ENCODE measurements around the gene IL32. TPM values are rescaled to one million over a fixed set of nuclear protein-coding genes. Genes with fewer than 3 reads are reported as not detected.

Gene IL32
- total RNA-seq, 1 experiment from 2014 or later = 89.0 TPM

DNA sequence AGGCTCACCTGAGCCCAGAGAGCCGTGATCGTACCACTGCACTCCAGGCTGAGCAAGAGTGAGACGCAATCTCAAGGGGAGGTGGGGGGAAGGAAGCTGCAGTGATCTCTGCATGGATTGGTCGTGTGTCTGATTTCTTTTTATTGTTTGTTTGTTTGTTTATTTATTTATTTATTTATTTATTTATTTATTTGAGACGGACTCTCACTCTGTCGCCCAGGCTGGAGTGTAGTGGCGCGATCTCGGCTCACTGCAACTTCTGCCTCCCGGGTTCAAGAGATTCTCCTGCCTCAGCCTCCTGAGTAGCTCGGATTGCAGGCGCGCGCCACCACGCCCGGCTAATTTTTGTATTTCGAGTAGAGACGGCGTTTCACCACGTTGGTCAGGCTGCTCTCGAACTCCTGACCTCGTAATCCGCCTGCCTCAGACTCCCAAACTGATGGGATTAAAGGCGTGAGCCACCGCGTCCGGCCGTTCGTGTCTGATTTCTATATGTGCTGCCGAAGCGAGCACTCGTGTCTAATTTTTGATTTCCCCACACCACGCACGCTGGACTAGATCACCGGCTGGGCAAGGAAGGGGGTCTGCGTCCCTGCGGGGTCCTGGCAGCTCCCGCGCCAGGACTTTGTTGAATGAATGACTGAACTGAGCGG is 45.7 kb upstream of the IL32 start:
- peak overlapping the region; percentile 80 for H3K4me3 Mint-ChIP-seq (ENCODE audit: low read depth, unreplicated experiment)
- intact Hi-C loops (cut with micrococcal nuclease; ENCODE audit: unreplicated experiment) = loop anchor here (1.0 kb wide), 1 partner anchor 12 kb away; no protein-coding TSS in a partner anchor

DNA sequence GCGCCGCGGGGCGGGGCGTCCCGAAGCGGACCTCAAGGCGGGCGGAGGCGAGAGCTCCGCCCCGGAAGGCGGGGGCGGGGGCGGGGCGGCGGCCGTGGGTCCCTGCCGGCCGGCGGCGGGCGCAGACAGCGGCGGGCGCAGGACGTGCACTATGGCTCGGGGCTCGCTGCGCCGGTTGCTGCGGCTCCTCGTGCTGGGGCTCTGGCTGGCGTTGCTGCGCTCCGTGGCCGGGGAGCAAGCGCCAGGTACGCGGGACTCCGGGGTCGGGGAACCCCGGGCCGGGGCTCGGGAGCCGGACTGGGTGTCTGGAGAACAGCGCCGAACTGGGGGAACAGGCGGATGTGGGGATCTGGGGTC is 45.2 kb upstream of the IL32 start, which contains the start of gene TNFRSF12A:
TSS of gene TNFRSF12A (plus strand) at position 122 of the 357 bp plus-strand sequence. CDS start at position 152, 30 bp downstream.
- H3K9me3 Mint-ChIP-seq (ENCODE audit: low read depth, unreplicated experiment) = no peaks in the 10 kb centered on the region
- intact Hi-C loops (cut with micrococcal nuclease; ENCODE audit: unreplicated experiment) = loop anchor here (1.0 kb wide), 1 partner anchor 13 kb away; no protein-coding TSS in a partner anchor
- peak; percentile 90 for DNase-seq
- TF ChIP-seq, protein P1, sequence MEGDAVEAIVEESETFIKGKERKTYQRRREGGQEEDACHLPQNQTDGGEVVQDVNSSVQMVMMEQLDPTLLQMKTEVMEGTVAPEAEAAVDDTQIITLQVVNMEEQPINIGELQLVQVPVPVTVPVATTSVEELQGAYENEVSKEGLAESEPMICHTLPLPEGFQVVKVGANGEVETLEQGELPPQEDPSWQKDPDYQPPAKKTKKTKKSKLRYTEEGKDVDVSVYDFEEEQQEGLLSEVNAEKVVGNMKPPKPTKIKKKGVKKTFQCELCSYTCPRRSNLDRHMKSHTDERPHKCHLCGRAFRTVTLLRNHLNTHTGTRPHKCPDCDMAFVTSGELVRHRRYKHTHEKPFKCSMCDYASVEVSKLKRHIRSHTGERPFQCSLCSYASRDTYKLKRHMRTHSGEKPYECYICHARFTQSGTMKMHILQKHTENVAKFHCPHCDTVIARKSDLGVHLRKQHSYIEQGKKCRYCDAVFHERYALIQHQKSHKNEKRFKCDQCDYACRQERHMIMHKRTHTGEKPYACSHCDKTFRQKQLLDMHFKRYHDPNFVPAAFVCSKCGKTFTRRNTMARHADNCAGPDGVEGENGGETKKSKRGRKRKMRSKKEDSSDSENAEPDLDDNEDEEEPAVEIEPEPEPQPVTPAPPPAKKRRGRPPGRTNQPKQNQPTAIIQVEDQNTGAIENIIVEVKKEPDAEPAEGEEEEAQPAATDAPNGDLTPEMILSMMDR (IDR thresholded peaks at IDR 0.05; ENCODE audit: unreplicated experiment) = peak; percentile 26
- no peaks in the 10 kb centered on the region for H3K27me3 Mint-ChIP-seq (ENCODE audit: unreplicated experiment)
- H3K4me3 Mint-ChIP-seq (ENCODE audit: low read depth, unreplicated experiment) = peak within 1 kb of the TSS; percentile 80
- H3K27ac Mint-ChIP-seq (ENCODE audit: unreplicated experiment) = peak within 1 kb of the TSS; percentile 89
- CTCF ChIA-PET = interaction anchor here (0.7 to 7.8 kb wide), 6 partner anchors 8 to 50 kb away, joined by 3 to 126 read pairs (median 6); no protein-coding TSS in a partner anchor
- peaks cover 35% of the 10 kb centered on the region for H3K4me1 Mint-ChIP-seq (ENCODE audit: low read depth, unreplicated experiment)
- no TSS peak for BruUV-seq (replicated peaks)
- peaks cover 67% of the 10 kb centered on the region for H3K36me3 Mint-ChIP-seq (ENCODE audit: insufficient read depth, unreplicated experiment)

More for the DNA sequence above, 45.7 kb upstream of the IL32 start:
- Mint-ChIP-seq H3K36me3 (ENCODE audit: insufficient read depth, unreplicated experiment) (peaks cover 62% of the 10 kb centered on the region), H3K4me1 (ENCODE audit: low read depth, unreplicated experiment) (peaks cover 39% of the 10 kb centered on the region), H3K9me3 (ENCODE audit: low read depth, unreplicated experiment) (no peaks in the 10 kb centered on the region), H3K27ac (ENCODE audit: unreplicated experiment) (peak overlapping the region; percentile 89), H3K27me3 (ENCODE audit: unreplicated experiment) (no peaks in the 10 kb centered on the region)
- TF ChIP-seq, protein P1 (IDR thresholded peaks at IDR 0.05; ENCODE audit: unreplicated experiment) = no peak
- CTCF ChIA-PET = interaction anchor here (0.7 to 7.8 kb wide), 5 partner anchors 8 to 50 kb away, joined by 3 to 126 read pairs (median 4); no protein-coding TSS in a partner anchor
- BruUV-seq (replicated peaks) = TSS peak; percentile 47
- no peak for DNase-seq

GRCh38 chr16:3020604-3021448 is 44.6 kb upstream of the IL32 start:
- CTCF ChIA-PET = interaction anchor here (0.6 to 7.8 kb wide), 9 partner anchors 7 to 73 kb away, joined by 3 to 126 read pairs (median 4); no protein-coding TSS in a partner anchor
- peak; percentile 98 for DNase-seq
- H3K4me3 Mint-ChIP-seq (ENCODE audit: low read depth, unreplicated experiment) = peak overlapping the region; percentile 80
- H3K36me3 Mint-ChIP-seq (ENCODE audit: insufficient read depth, unreplicated experiment) = peaks cover 73% of the 10 kb centered on the region
- no peaks in the 10 kb centered on the region for H3K27me3 Mint-ChIP-seq (ENCODE audit: unreplicated experiment)
- intact Hi-C loops (cut with micrococcal nuclease; ENCODE audit: unreplicated experiment) = loop anchor here (1.0 kb wide), 1 partner anchor 14 kb away; no protein-coding TSS in a partner anchor
- peaks cover 34% of the 10 kb centered on the region for H3K4me1 Mint-ChIP-seq (ENCODE audit: low read depth, unreplicated experiment)
- no TSS peak for BruUV-seq (replicated peaks)
- no peaks in the 10 kb centered on the region for H3K9me3 Mint-ChIP-seq (ENCODE audit: low read depth, unreplicated experiment)
- peak overlapping the region; percentile 89 for H3K27ac Mint-ChIP-seq (ENCODE audit: unreplicated experiment)
- TF ChIP-seq, protein P1 (IDR thresholded peaks at IDR 0.05; ENCODE audit: unreplicated experiment) = no peak

GRCh38 chr16:3021449-3022207 is 43.8 kb upstream of the IL32 start:
- H3K27ac Mint-ChIP-seq (ENCODE audit: unreplicated experiment) = peak overlapping the region; percentile 89
- DNase-seq = peak; percentile 96
- H3K4me3 Mint-ChIP-seq (ENCODE audit: low read depth, unreplicated experiment) = peak overlapping the region; percentile 80
- TSS peak; percentile 63 for BruUV-seq (replicated peaks)
- H3K9me3 Mint-ChIP-seq (ENCODE audit: low read depth, unreplicated experiment) = no peaks in the 10 kb centered on the region
- peaks cover 30% of the 10 kb centered on the region for H3K4me1 Mint-ChIP-seq (ENCODE audit: low read depth, unreplicated experiment)
- intact Hi-C loops (cut with micrococcal nuclease; ENCODE audit: unreplicated experiment) = no loop called here
- CTCF ChIA-PET = interaction anchor here (0.6 to 7.8 kb wide), 9 partner anchors 9 to 113 kb away, joined by 3 to 126 read pairs (median 3); partner anchors contain the start of gene ZNF213
- TF ChIP-seq, protein P1 (IDR thresholded peaks at IDR 0.05; ENCODE audit: unreplicated experiment) = no peak
- H3K27me3 Mint-ChIP-seq (ENCODE audit: unreplicated experiment) = no peaks in the 10 kb centered on the region
- peaks cover 81% of the 10 kb centered on the region for H3K36me3 Mint-ChIP-seq (ENCODE audit: insufficient read depth, unreplicated experiment)

All from Calu3 (cell line).